GM12872 (cell line): Measurements from ENCODE around the gene RIPPLY2.

Experiments used
- TF ChIP-seq, protein P1 (sequence below): IDR thresholded peaks from 3 replicates; pipeline ENCODE4 v1.5.1; 2011; ENCODE audit warnings: low read depth, mild to moderate bottlenecking, low read length, moderate library complexity; ENCODE audit not compliant: insufficient read depth

RIPPLY2 gene

DNA sequence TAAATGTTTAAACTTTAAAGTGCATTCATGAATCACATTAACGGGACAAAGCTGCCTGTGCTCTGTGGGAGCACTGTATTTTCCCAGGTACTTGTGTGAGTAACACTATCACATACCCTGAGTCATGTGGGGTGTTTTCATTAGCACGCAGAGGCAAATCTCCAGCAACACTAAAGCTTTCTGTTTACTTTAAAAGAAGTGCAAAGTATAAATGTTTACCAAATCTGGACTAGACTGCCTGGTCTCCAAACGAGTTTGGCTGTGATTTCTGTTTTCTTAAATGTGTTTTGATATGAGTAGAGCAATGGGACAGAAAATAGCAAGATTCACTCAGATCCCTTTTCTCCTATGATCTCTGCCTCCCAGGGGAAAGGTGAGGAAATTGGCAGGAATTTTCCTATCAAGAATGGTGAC, 28.8 kb upstream of the RIPPLY2 start:
- TF ChIP-seq, protein P1, sequence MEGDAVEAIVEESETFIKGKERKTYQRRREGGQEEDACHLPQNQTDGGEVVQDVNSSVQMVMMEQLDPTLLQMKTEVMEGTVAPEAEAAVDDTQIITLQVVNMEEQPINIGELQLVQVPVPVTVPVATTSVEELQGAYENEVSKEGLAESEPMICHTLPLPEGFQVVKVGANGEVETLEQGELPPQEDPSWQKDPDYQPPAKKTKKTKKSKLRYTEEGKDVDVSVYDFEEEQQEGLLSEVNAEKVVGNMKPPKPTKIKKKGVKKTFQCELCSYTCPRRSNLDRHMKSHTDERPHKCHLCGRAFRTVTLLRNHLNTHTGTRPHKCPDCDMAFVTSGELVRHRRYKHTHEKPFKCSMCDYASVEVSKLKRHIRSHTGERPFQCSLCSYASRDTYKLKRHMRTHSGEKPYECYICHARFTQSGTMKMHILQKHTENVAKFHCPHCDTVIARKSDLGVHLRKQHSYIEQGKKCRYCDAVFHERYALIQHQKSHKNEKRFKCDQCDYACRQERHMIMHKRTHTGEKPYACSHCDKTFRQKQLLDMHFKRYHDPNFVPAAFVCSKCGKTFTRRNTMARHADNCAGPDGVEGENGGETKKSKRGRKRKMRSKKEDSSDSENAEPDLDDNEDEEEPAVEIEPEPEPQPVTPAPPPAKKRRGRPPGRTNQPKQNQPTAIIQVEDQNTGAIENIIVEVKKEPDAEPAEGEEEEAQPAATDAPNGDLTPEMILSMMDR: no peak

DNA sequence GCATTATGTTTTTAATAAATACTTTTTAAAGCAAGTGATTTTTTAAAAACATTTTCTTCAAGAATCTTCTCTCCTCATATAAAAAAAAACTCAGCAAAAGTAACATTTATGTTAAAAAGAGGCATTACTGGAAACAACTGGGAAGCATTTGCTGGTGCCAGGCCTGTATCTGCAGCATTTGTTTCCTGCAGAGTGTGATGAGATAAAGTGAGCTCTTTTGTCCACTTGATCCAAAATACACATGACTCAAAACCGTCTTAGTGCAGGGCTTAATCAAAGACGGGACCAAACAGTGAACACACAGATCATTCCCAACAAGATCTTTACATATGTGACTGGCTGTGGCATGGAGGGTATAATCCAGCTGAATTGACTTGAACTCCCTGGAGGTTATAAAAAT, 28.3 kb upstream of the RIPPLY2 start:
- TF ChIP-seq, protein P1: no peak

DNA sequence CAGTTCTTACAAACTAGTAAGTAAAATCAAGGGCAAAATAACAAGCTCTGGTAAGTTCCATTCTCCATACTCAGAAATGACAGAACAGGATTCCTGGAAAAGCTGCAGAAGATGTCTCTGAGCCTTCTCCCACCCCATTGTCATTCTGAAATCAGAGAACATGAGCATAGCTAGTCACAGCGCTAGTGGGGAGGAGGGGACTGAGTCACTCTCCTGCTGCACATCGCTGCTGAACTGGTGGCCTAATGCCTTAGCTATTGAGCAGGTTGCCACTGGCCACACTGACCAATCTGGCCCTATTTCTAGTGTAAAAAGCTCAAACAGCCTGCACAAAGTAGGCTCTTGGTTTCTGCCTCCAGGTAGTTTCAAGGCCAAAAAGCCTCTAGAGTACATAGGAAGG, 26.1 kb upstream of the RIPPLY2 start:
- TF ChIP-seq, protein P1: no peak

DNA sequence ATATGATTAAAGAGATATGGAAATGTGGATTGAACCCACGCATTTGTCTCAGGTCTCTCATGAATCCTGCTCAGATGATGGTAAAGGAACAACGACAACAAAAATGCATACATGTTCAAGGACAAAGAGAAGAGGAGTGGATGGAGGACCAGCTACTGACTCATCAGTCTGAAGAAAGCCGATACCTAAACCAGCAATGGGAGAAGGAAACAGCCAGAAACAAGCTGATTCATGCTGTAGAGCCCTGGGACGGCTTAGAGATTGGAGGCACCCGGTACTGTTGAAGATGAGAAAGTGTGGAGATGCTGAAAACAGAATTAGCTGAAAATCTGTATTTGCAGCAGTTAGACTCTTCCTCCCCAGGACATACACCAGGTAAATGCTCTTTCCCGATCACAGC, 14.4 kb upstream of the RIPPLY2 start:
- TF ChIP-seq, protein P1: no peak

DNA sequence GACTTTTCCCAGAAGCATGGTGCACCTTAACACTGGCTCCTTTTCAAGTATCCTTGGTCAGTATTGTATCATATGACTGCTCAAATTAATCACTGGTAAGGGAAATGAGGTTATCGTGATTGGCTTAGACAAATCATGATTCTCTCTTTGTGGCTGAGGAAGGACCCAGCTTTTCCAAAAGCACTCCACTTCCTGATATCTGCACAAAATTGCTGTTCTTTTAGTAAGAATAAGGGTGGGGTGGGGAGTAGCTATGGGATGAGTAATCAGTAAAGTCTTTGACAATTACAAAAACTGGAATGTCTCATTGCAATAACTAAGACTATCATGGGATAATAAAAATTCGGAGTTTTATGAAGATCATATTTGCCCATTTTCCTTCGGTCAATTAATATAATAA, 9.0 kb upstream of the RIPPLY2 start:
- TF ChIP-seq, protein P1: no peak

DNA sequence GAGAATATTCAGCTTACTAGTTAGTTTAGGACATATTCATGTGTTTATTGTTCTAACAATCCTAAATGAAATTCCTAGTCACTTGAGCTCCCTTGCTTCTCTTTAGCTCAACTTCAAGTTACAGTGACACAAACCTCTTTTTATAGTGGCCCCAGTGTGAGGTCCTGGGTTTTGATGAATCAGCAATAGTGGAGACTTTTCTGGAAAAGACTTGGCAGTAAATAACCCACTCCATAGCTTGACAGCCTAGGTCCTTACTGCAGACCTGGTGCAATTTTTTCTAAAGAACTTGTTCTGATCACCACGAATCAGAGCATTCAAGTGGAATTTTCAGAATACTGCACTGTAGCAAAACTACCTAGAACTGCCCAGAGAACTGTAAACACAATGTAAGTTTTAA, 6.9 kb upstream of the RIPPLY2 start:
- TF ChIP-seq, protein P1: no peak

DNA sequence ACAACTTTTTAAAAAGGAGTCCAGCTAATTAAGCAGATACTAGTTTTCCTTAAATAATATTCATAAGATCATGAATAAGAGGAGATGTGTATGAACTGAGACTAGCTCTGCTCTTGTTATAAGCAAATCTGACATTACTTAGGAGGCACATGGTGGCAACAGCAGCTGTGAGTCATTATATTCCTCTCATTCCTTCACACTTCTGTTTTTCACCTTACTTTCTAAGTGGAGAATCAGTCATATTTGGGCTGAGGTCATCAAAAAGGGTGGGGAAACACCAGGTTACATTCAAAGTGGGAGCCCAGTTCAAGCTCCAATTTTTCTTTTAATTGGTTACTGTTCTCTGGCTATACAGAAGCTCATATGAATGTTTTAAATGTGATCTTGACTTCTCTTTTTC, 6.0 kb upstream of the RIPPLY2 start:
- TF ChIP-seq, protein P1: no peak

DNA sequence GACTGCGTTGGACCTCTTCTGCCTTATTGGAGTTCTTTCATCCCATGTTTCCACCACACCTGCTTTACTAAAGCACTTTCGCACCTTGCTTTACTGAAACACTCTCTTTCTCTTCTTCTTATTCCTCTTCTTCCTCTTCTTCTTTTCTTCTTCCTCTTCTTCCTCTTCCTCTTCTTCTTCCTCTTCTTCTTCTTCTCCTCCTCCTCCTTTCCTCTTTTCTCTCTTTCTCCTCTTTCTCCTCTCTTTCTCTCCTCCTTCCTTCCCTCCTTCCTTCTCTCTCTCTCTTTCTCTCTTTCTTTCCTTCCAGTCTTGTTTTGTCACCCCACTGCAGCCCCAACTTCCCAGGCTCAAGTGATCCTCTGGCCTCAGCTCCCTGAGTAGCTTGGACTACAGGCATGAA, 4.0 kb upstream of the RIPPLY2 start:
- TF ChIP-seq, protein P1: no peak
